Activated T-cell treated with anti-CD3 and anti-CD28 coated beads, Interleukin-2, amount 50 U/mL, for 48 hours (primary cell): ENCODE measurements around the gene FOXP1.
A peak's percentile ranks its signal among the peaks of the same experiment; 100 is the strongest.
"Not testable (repeated sequence)": the region's sequence is repeated elsewhere in the genome, so short reads cannot be mapped to it uniquely, and the experiment has no call there.

ENCODE experiments used
- DNase-seq, 2 experiments: peaks; one replicate each; pipeline ENCODE4 v3.0.0-alpha.2; 2020

Gene FOXP1

GRCh38 chr3:71361334-71361890, 222.1 kb downstream of the FOXP1 start:
- DNase-seq, result no peak

GRCh38 chr3:71360764-71361163, 222.8 kb downstream of the FOXP1 start:
- no peak for DNase-seq

GRCh38 chr3:71360180-71360579, 223.3 kb downstream of the FOXP1 start:
- DNase-seq, result no peak

- DNase-seq, result peak in 1 of 2 experiments; percentile 49
Measured at GRCh38 chr3:71358243-71358642, 225.3 kb downstream of the FOXP1 start.

GRCh38 chr3:71356265-71356664, 227.3 kb downstream of the FOXP1 start:
- peak; percentile 54 to 55 for DNase-seq

- DNase-seq, result peak; percentile 66 to 71
Measured at GRCh38 chr3:71355862-71356261, 227.7 kb downstream of the FOXP1 start.

- DNase-seq, result no peak
Measured at GRCh38 chr3:71355037-71355436, 228.5 kb downstream of the FOXP1 start.

GRCh38 chr3:71351403-71352149, 232.0 kb downstream of the FOXP1 start:
- no peak for DNase-seq

- no peak for DNase-seq
Measured at GRCh38 chr3:71350998-71351397, 232.5 kb downstream of the FOXP1 start.

GRCh38 chr3:71348831-71349230, 234.7 kb downstream of the FOXP1 start:
- DNase-seq, result no peak

GRCh38 chr3:71348001-71348632, 235.4 kb downstream of the FOXP1 start:
- no peak for DNase-seq

- DNase-seq, result no peak
Measured at GRCh38 chr3:71346061-71346460, 237.5 kb downstream of the FOXP1 start.

GRCh38 chr3:71345429-71346040, 238.0 kb downstream of the FOXP1 start:
- no peak for DNase-seq

- DNase-seq, result no peak
Measured at GRCh38 chr3:71341721-71342120, 241.8 kb downstream of the FOXP1 start.

GRCh38 chr3:71339049-71339448, 244.5 kb downstream of the FOXP1 start:
- no peak for DNase-seq

- DNase-seq, result no peak
Measured at GRCh38 chr3:71332813-71333212, 250.7 kb downstream of the FOXP1 start.

GRCh38 chr3:71330909-71331308, 252.6 kb downstream of the FOXP1 start:
- DNase-seq, result no peak

- no peak for DNase-seq
Measured at GRCh38 chr3:71330505-71330904, 253.0 kb downstream of the FOXP1 start.

GRCh38 chr3:71329817-71330216, 253.7 kb downstream of the FOXP1 start:
- no peak for DNase-seq

- no peak for DNase-seq
Measured at GRCh38 chr3:71328926-71329325, 254.6 kb downstream of the FOXP1 start.

GRCh38 chr3:71327936-71328335, 255.6 kb downstream of the FOXP1 start:
- no peak for DNase-seq

GRCh38 chr3:71325715-71326114, 257.8 kb downstream of the FOXP1 start:
- no peak for DNase-seq

GRCh38 chr3:71324224-71324623, 259.3 kb downstream of the FOXP1 start:
- not testable (repeated sequence) for DNase-seq

GRCh38 chr3:71323558-71323957, 260.0 kb downstream of the FOXP1 start:
- no peak for DNase-seq
